HepG2 (cell line): Measurements from ENCODE around the gene MCC.

ENCODE experiments used
- CBX5 ChIP-seq: sonication (generic); formaldehyde crosslinking; IDR thresholded peaks from 2 replicates; pipeline ENCODE4 v1.4.0; 2020; ENCODE audit warnings: missing genetic modification reagents, borderline replicate concordance
- GLI4 ChIP-seq: sonication (generic); formaldehyde crosslinking; IDR thresholded peaks from 2 replicates; pipeline ENCODE4 v1.5.1; 2020; ENCODE audit warnings: missing genetic modification reagents, mild to moderate bottlenecking, moderate library complexity, borderline replicate concordance
- POLR2AphosphoS5 ChIP-seq: IDR thresholded peaks from 2 replicates; pipeline ENCODE4 v1.6.1; 2012; ENCODE audit warnings: low read depth, low read length
- RBAK ChIP-seq: sonication (generic); formaldehyde crosslinking; IDR thresholded peaks from 2 replicates; pipeline ENCODE4 v1.5.1; 2020; ENCODE audit warnings: mild to moderate bottlenecking, missing genetic modification reagents
- TCF7L2 ChIP-seq: IDR thresholded peaks from 2 replicates; pipeline ENCODE4 v1.6.1; 2011; ENCODE audit warnings: mild to moderate bottlenecking, low read depth, low read length, moderate library complexity
- TRIM24 ChIP-seq: sonication (generic); formaldehyde crosslinking; IDR thresholded peaks from 2 replicates; pipeline ENCODE4 v1.8.0; 2022; ENCODE audit warnings: mild to moderate bottlenecking, missing genetic modification reagents
- ZFP36L2 ChIP-seq: sonication (generic); formaldehyde crosslinking; IDR thresholded peaks from 2 replicates; pipeline ENCODE4 v1.4.0; 2020; ENCODE audit warnings: missing genetic modification reagents
- ZFX ChIP-seq: sonication (generic); formaldehyde crosslinking; IDR thresholded peaks from 2 replicates; pipeline ENCODE4 v1.4.0; 2020; ENCODE audit warnings: mild to moderate bottlenecking, low read depth, missing genetic modification reagents, moderate library complexity
- ZNF720 ChIP-seq: sonication (generic); formaldehyde crosslinking; IDR thresholded peaks from 2 replicates; pipeline ENCODE4 v1.4.0; 2020; ENCODE audit warnings: missing genetic modification reagents

DNA sequence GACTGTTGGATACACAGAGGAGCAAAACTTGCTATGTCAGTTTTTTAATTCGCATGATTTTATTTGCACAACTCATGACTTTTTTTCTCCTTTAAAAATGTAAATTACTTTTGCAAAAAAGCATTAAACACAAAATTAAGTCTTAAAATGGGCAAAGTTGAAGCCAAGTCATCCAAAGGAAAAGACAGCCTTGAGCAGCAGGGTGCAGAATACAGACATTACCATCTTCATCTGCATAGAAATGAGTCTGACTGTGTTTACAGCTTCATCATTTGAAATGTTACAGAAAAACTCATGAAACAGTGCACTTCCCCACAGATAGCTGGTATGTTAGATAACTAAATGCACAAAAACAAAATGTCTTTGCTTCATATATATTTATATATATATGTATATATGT lies 154.8 kb downstream of the MCC start:
- TF ChIP-seq POLR2AphosphoS5: no peak
- TF ChIP-seq ZNF720: no peak
- TF ChIP-seq TRIM24: no peak
- no peak for TF ChIP-seq ZFX (CRISPR knock-in tag)
- no peak for TF ChIP-seq TCF7L2
- no peak for TF ChIP-seq CBX5 (CRISPR knock-in tag)
- no peak for TF ChIP-seq RBAK (CRISPR knock-in tag)
- TF ChIP-seq GLI4 (CRISPR knock-in tag): no peak
- TF ChIP-seq ZFP36L2 (CRISPR knock-in tag): no peak
